NCI-H187 (cell line): ENCODE measurements around the gene SNX3.
A peak's percentile ranks its signal among the peaks of the same experiment; 100 is the strongest.
"Not testable (repeated sequence)": the region's sequence is repeated elsewhere in the genome, so short reads cannot be mapped to it uniquely, and the experiment has no call there.

ENCODE experiments used
- DNase-seq, 2 experiments: peaks; one replicate each; lab custom pipeline; 2025; lab: John Stamatoyannopoulos, UW

The SNX3 gene

DNA sequence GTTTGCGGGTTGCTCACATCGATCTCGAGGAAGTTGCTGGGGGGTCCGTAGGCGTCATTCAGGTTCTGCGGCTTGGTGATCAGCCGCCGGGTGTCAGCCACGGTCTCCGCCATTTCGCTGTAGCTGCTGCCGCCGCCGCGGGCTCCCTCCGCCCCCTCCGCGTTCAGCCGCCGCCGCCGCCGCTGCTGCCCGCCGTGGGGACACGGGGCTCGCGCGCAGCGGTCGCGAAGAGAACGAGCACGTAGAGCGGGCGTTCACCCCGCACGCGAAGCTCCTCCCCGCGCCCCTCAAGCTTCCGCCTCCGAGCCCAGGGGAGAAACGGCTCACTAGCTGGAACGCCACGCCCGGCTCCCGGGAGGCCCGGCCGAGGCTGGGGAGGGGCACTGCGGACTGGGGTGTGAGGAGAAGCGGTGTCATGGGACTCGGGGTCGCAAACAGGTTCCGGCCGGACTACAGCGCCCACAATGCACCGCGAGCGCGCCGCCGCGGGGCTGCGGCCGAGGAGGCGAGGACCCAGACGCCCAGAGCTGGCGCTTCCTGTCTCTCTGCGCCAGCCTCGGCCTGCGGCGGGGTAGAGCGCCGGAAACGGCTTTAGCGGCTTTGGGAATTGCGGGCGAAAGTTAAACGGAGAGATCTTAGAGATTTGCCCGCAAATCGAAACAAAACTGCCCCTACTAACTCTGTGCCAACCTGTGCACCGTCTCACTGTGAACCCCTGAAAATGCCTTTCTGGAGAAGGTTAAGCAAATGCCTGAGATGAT, at the start of gene SNX3:
SNX3 (minus strand) TSS at position 232 of the 761 bp plus-strand sequence; CDS start at position 113, 119 bp downstream.
- DNase-seq, result peak; percentile 84 to 88

DNA sequence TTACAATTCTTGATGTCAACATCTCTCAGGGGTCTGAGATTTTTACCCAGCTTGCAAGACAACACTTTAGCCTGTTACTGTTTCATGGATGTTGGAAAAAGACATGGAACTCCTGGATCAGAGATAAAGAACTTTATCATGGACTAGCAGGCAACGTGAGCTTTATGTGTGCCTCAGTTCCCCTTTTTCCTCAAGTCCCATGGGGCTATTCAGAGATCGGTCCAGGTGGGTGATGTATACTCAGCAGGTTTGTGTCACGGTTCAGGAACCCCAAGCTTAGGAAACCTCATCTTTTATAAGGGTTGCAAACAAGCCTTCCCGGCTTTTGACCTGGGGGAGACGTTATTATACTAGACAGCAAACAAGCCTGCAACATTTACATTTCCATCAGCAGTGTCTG, 49.0 kb upstream of the SNX3 start:
- no peak for DNase-seq

DNA sequence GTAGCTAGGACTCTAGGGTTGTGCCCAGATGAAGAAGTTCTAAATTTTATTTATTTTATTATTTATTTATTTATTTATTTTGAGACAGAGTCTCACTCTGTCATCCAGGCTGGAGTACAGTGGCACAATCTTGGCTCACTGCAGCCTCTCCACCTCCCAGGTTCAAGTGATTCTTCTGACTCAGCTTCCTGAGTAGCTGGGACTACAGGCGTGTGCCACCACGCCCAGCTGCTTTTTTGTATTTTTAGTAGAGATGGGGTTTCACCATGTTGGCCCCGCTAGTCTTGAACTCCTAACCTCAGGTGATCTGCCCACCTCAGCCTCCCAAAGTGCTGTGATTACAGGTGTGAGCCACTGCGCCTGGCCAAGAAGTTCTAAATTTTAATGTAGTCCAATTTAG, 47.8 kb upstream of the SNX3 start:
- not testable (repeated sequence) for DNase-seq

DNA sequence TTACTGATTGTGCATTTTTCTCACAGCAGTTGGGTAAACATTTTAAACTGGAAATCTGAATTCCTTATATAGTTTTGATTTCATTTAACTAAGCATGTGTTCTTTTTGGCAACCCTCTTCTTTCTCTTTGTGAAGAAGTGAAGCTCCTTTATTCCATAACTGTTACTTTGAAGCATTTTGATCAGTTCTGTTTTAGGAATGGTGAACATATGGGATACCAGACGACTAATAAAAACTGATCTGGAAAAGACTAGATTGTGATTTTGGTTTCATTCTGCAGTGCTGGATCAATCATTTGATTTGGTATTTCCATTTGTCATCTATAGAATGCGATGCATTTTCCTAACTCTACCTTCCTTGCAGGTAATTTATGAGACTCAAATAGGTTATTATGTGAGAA, 43.8 kb upstream of the SNX3 start:
- no peak for DNase-seq

DNA sequence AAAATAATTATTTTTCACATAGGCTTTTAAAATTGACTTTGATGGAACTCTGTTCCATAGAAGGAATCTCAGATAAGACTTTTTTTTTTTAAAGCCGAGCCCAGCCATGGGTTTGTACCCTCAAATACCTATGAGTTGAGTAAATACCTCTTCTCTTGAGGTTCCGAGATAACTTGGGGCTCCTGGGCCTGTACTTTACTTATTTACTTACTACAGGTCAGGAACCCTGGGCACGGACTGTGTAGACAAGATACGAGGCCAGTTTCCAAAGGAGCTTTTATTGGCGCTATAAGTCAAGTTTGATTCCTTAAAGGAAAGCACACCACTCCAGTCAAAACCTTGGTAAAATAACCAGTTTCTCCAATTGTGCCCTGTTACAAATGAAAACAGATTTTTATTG, 41.5 kb upstream of the SNX3 start:
- DNase-seq, result no peak

DNA sequence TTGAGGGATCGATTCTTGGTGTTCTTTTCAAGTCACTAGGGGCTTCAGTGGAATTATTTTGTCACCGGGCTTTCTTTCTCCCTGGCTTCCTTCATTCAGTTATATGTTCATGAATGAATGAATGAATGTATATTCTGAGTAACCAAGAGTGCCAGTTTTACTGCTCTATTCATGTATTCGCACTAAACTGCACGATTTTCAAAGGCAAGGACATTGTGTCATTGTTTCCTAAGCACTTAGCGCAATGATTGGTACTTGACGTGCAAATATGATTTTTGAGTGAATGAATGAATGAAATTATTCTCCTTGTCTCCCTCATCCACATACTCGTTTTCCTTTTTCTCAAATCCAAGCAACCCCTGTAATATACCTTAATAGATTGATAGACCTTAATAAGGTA, 34.8 kb upstream of the SNX3 start:
- no peak for DNase-seq

DNA sequence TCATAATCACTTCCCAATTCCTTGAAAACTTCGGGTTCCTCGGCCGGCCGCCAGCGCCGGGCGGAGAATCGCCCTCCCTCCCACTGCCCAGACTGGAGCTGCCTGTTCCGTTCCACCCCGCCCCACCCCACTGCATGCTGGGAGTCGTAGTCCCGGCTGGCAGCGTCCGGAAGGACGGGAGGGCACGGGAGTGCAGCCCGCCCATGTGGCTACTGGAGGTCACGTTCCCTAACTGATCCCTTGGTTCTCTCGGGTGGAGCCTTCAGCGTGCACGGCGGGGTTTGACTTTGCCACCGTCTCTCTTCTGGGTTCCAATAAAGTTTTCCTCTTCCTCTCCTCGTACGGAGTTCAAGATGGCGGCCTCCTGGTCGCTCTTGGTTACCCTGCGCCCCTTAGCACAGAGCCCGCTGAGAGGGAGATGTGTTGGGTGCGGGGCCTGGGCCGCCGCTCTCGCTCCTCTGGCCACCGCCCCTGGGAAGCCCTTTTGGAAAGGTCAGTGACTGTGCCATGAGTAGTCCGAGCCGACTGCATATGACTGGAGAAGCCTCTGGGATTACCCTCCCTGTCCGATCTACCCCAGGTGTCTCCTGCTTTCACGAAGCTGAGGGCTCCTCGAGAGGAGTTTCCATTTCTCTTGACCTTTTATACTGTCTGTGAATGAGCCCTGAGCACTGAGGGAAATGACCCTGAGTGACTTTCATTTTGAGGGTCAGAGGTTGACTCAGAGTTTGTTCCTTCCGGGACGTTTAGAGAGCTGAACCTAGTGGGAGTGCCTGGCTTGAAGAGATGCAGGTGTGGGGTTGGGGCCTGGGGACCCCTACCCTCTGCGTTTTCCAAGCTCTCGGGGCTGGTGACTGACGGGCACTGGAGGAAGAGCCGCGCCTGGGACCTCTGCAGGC, 34.1 kb upstream of the SNX3 start, which contains the start of gene AFG1L:
AFG1L (plus strand) TSS at position 328 of the 899 bp plus-strand sequence; CDS start at position 354, 26 bp downstream.
- peak; percentile 75 to 90 for DNase-seq

DNA sequence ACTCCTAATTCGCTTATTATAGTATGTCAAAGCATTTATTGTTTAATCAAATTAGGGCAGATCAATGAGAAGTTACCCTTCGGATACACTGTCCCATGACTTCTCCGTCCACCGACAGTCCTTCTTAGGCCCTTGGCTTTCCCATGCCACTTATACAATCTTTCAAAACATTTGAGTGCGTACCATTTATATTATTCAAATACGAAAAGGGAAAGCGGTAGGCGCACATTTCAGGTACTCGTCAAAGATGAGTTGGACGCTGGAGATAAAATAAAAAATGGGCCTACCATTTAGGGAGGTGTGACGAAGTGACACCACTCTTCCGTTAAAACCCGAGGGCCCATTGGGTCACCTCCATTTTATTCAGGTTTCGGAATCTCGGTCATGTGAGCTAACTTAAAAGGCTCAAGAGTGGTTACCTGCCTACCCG, 33.5 kb upstream of the SNX3 start:
- DNase-seq, result no peak

DNA sequence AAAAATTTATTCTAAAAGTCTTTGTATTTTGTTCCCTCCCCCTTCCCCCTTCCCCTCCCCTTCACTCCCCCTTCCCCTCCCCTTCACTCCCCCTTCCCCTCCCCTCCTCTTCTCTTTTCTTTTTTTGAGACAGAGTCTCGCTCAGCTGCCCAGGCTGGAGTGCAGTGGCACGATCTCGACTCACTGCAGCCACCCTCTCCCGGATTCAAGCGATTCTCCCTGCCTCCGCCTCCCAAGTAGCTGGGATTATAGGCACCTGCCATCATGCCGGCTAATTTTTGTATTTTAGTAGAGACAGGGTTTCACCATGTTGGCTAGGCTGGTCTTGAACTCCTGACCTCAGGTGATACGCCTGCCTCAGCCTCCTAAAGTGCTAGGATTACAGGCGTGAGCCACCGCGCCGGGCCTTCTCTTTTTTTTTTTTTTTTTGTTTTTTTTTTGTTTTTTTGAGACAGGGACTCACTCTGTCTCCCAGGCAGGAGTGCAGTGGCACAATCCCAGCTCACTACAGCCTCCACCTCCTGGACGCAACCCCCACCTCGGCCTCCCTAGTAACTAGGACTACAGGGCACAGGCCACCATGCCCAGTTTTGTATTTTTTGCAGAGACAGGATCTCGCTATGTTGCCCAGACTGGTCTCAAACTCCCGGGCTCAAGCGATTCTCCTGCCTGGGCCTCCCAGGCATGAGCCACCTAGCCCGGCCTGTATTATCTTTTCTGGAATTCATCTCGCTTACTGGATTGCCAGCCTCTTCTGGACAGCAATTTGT, 32.9 kb upstream of the SNX3 start:
- no peak for DNase-seq

DNA sequence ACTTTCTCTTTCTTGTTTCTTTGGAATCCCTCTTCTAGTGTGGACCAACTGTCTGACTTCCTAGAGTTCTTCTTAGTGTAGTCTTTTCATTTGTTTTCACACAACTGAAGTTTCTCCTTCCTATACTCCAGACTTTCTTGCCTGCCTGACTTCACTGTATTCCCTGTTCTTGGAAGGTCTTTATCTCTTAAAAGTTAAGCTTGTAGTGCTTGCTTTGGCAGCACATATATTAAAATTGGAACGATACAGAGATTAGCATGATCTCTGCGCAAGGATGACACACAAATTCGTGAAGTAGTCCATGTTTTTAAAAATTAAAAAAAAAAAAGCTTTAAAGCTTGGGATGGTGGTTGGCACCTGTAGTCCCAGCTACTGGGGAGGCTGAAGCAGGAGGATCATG, 31.7 kb upstream of the SNX3 start:
- not testable (repeated sequence) for DNase-seq

DNA sequence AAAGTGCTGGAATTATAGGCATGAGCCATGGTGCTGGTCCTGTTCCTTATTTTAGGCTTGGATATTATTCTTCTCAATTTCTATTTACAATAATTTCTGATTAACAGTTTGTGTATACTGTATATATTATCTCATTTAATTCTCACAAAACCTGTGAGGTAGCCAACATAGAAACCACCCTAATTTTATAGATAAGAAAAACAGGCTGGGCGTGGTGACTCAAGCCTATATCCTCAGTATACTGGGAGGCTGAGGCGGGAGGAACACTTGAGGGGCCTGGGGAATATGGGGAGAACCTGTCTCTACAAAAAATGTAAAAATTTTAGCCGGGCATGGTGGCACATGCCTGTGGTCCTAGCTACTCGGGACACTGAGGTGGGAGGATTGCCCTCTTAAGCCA, 30.3 kb upstream of the SNX3 start:
- DNase-seq, result no peak

DNA sequence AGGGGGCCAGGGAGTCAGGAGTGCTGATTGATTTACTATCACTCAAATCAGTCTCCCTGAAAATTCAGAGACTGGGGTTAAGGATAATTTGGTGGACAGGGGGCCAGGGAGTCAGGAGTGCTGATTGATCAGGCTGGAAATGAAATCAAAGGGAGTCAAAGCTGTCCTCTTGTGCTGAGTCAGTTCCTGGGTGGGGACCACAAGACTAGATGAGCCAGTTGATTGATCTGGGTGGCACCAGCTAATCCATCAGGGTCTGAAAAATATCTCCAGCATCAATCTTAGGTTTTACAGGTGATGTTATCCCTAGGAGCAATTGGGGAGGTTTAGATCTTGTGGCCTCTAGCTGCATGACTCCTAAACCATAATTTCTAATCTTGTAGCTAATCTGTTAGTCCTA, 27.9 kb upstream of the SNX3 start:
- no peak for DNase-seq

DNA sequence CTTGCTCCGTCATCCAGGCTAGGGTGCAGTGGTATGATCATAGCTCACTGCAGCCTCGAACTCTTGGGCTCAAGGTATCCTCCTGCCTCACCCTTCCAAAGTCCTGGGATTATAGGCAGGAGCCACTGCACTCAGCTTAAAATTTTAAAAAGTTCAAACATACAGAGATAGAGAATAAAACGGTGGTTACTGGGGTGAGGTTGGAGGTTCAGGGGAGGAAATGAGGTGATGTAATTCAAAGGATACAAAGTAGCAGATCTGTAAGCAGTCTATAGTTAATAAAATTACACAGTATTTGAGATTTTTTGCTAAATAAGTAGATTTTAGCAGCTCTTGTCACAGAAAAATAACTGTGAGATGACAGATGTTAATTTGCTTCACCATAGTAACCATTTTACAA, 26.5 kb upstream of the SNX3 start:
- no peak for DNase-seq

DNA sequence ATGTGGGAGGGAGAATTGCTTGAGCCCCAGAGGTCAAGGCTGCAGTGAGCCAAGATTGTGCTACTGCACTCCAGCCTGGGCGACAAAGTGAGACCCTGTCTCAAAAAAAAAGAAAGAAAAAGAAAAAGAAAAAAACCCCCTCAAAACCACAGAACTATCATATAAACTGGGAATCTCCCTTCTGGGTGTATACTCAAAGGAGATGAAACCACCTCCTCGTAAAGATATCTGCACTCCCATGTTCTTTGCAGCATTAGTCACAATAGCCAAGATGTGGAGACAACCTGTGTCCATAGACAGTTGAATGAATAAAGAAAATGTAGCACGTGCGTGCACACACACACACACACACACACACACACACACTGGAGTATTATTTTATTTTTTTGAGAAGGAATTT, 25.5 kb upstream of the SNX3 start:
- DNase-seq, result no peak

DNA sequence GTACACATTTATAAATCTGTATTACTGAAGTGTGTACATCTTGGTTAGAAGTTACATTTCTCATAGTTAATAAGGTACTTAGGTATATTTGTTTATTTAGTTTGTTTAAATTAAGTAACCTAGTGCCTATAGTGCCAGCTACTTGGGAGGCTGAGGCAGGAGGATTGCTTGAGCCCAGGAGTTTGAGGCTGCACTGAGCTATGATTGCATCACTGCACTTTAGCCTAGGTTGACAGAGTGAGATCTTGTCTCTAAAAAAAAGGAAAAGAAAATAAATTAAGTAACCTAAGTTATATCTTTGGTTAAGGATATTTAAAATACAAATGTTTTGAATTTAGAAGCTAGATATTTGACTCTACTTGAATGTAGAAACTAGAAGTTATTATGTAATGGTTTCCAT, 24.5 kb upstream of the SNX3 start:
- DNase-seq, result no peak

DNA sequence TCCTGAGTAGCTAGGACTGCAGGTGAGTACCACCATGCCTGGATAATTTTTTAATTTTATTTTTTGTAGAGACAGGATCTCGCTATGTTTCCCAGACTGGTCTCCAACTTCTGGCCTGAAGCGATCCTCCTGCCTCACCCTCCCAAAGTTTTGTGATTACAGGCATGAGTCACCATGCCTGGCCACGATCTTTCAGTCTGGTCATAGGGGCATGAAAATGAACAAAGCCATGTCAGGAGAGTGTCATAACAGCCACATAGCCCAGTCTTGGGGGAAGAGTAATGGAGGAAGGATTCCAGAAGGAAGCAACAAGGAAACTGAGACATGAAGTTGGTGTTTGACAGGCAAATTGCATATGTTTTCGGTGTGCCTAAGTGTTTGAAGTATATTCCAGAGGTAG, 17.0 kb upstream of the SNX3 start:
- no peak for DNase-seq

DNA sequence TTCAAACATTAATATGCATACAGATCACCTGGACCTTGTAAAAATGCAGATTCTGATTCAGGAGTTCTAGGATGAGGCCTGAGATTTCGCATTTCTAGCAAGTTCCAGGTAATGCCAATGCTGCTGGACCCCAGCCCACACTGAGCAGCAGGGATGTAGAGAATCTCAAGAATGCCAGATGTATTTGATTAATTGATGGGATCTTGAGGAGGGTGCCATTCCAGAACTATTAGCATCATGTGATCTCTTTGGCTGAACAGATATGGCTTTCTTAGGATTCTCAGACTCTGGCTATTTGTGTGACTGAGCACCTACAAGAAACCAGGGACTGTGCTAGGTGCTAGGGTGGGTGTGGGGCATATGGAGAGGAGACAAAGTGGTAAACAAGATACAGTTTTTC, 16.5 kb upstream of the SNX3 start:
- DNase-seq, result no peak

DNA sequence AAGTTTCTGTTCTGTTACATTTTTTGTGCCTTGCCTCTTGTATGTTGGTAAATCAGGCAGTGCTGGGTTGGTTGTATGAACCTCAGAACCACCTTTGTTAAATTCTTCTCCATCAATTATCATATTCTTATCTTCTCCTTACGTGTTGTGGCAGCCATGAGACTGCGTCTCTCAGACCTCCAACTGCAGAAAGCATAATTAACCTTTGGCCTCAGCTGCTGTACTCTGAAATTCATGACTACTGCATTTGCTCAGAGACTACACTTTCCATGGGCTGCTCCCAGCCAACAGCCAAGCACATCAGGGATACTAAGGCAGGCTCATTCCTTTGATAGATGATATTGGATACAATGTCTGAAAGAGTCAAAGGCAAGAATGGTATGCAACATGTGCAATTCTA, 15.1 kb upstream of the SNX3 start:
- no peak for DNase-seq

DNA sequence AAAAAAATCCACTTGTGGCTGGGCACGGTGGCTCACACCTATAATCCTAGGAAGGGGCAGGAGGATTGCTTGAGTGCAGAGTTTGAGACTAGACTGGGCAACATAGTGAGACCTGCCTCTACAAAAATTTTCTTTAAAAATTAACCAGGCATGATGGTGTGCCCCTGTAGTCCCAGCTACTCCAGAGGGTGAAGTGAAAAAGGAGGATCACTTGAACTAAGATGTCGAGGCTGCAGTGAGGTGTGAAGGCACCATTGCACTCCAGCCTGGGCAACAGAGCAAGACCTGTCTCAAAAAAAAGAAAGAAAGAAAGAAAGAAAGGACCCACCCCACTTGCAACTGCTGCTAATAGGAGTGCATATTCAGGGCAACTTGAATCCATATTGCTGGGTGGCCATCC, 13.7 kb upstream of the SNX3 start:
- DNase-seq, result no peak

DNA sequence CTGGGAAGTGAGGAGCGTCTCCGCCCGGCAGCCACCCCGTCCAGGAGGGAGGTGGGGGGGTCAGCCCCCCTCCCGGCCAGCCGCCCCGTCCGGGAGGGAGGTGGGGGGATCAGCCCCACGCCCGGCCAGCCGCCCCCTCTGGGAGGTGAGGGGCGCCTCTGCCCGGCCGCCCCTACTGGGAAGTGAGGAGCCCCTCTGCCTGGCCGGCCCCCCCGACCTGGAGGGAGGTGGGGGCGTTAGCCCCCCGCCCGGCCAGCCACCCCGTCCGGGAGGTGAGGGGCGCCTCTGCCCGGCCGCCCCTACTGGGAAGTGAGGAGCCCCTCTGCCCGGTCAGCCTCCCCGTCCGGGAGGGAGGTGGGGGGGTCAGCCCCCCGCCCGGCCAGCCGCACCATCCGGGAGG, 9.1 kb upstream of the SNX3 start:
- not testable (repeated sequence) for DNase-seq

DNA sequence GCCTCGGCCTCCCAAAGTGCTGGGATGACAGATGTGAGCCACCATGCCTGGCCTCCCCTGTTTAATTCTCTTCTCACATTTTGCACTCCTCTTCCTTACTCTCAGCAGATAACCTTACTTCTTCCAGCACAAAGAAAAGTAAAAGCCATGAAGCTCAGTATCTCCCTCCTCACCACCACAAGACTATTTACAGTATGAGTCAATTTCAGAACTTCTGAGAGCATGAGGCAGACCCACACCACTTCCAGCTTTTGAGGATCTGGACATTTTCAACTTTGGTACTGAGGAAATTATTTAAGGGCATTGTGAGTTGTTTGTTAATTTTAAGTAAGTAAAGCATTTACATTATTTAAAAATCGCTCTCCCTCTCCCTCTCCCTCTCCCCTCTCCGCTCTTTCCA, 8.0 kb upstream of the SNX3 start:
- no peak for DNase-seq

DNA sequence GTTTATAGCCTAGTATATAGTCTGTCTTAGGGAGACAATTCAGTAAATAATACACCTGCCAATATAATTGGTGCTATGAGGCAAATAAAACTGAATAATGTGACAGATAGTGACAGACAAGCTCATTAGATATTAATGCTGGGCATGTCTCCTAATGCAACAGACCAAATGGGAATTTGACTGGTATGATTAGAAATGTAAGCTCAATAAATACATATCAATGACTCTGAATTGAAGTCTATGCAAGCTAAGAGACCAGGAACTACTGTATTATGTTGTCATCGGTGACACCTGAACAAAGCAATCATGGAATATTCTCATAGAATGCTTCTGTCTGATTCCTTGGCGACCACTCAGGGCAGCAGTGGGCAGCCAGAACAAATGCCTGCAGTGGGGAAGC, 2.5 kb upstream of the SNX3 start:
- no peak for DNase-seq
